NCI-H82 treated with DMSO at 0.1 percent for 48 hours (cell line): ENCODE data around the gene LGALS3.
"Not testable (repeated sequence)": the region's sequence is repeated elsewhere in the genome, so short reads cannot be mapped to it uniquely, and the experiment has no call there.

ENCODE experiments used
- DNase-seq: peaks from one replicate; lab custom pipeline; 2025; ENCODE audit not compliant: unreplicated experiment; lab: John Stamatoyannopoulos, UW

Gene LGALS3

DNA sequence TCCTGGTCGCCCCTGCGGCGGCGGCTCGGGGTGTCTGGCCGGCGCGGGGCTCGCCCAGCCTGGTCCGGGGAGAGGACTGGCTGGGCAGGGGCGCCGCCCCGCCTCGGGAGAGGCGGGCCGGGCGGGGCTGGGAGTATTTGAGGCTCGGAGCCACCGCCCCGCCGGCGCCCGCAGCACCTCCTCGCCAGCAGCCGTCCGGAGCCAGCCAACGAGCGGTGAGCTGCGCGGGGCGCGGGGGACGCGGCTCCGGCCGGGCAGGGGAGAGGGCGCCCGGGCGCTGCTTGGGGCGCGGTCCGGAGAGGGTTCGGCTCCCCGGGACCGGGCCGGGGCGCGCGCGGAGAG is at the start of gene LGALS3:
LGALS3 (plus strand) TSS at position 167 of the 342 bp plus-strand sequence. CDS start 8,122 bp downstream, outside the sequence.
- no peak for DNase-seq

DNA sequence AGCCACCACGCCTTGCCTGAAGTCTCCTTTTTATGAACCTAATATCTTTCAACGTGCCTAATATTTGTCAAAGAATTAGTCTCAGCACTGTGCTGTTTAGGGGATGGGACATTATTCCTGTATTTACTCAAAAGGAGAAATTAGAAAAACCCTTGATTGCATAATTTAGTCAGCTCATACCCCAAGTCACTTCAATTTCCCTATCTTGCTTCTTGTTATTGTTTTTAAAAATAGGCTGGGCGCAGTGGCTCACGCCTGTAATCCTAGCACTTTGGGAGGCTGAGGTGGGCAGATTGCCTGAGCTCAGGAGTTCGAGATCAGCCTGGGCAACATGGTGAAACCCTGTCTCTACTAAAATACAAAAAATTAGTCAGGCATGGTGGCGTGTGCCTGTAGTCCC is 49.1 kb upstream of the LGALS3 start:
- DNase-seq = not testable (repeated sequence)

DNA sequence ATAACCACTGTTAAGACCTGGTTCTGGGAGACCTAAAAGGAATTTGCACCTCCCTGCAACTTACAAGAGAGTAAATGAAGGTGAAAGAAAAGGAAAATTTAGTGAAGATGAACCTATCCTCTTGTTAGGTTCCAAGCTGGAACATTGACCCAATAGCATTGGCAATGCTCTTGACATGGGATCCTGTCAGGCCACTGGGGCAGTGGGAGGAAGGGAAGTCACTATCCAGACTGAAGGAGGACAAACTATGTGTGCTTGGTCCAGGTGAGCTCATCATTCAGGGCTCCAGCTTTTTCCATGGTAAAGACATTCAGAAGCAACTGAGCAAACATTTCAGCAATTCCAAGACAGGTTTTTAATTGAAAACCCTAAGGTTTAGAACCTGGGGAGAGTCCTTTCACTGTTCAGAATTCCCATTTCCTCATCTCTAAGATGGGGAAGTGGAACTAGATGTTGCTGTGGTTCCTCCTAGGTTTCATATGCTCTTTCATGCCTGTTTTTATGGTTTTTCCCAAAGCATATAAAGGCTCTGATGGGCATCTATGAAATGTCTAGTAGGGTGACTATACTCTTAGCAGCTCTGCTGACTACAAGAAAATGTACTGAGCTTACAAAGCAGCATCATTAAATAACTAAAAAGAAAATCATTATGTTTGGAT is 44.5 kb upstream of the LGALS3 start:
- no peak for DNase-seq

DNA sequence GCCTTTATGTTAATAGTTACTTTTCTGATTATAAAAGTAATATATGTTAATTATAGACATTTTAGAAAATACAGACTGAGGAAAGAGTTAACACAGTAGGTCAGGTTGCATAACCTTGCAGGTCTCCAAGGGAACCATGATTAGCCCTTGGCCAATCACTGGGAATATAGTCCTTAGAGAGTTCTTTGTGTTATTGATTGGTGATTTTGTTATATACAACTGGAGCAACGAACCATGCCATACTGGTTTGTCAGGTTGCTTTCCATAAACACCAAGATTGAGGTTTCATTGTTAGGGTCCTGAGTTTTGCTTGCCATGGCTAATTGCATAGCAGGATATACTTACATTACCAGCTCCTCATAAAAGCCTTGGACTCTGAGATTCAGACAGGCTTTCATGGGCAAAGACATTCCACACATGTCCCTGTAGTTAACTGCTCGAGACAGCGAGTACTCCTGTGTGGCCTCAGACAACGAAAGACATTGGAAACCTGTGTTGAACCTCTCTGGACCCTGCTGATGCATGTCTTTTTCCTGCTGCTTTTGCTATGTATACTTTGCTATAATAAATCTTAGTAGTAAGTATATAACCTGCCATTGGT is 43.9 kb upstream of the LGALS3 start:
- DNase-seq = no peak

DNA sequence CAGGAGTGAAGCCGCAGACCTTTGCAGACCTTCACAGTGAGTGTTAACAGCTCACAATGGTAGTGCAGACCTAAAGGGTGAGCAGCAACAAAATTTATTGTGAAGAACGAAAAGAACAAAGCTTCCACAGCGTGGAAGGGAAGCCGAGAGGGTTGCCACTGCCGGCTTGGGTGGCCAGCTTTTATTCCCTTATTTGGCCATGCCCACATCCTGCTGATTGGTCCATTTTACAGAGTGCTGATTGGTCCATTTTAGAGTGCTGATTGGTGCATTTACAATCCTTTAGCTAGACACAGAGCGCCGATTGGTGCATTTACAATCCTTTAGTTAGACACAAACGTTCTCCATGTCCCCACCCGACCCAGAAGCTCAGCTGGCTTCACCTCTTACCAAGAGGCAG is 42.1 kb upstream of the LGALS3 start:
- DNase-seq = no peak

DNA sequence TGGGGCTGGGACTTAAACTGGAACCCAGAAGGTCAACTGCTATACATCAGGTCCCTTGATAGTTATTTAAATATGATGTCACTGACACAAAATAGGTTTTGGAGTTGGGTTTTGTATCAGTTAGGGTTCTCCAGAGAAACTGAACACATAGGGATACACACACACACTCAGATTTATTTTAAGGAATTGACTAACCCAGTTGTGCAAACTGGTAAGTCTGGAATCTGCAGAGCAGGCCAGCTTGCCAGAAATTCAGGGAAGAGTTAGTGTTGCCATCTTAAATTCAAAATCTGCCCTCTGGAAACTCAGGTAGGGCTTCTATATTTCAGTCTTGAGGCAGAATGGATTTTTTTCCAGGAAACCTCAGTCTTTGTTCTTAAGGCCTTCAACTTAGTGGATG is 40.7 kb upstream of the LGALS3 start:
- no peak for DNase-seq

DNA sequence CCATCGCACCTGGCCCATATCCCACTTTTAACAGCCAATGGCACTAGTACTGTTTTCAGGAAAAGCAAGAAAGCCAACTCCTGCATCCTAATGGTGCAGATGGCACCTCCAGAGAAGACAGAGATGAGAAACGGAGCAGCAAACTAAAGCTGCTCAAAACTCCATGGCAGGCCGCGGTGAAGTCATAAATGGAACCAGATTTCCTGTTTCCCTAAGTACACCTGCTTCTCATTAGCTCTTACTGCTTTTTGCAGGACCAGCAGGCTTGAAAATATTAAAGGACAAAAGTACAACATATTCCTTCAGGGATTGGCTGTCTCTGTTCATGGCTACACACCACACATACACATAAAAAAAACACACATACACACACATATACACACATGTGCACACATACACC is 36.7 kb upstream of the LGALS3 start:
- no peak for DNase-seq

DNA sequence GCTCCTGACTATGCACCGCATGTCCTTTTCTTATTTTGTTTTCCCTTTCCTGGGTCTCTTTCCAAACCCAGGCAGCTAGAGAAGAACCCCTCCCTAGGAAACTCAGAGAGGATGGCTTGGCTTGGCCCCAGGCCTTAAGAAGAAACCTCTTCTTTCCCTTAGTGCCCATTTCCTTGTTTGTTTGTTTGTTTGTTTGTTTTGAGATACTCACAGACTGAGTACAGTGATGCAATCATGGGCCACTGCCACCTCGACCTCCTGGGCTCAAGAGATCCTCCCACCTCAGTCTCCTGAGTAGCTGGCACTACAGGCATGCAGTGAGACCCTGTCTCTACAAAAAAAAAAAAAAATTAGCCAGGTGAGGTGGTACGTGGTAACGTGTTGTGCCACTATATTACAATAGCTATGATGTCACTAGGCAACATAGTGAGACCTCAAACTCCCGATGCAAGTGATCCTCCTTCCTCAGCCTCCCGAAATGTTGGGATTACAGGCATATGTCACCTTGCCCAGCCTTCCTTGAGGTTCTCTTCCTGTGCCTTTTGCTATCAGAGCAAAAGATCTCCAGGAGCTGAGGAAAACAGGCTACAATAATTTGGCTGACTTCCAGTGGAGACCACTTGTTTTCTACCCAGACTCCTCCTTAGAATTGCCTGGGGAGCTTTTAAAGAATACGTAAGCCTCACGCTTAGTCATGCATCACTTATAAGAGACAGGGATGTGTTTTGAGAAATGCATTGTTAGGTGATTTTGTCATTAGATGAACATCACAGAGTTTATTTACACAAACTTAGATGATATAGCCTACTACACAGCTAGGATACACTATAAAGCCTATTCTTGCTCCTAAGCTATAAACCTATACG is 34.5 kb upstream of the LGALS3 start:
- no peak for DNase-seq

DNA sequence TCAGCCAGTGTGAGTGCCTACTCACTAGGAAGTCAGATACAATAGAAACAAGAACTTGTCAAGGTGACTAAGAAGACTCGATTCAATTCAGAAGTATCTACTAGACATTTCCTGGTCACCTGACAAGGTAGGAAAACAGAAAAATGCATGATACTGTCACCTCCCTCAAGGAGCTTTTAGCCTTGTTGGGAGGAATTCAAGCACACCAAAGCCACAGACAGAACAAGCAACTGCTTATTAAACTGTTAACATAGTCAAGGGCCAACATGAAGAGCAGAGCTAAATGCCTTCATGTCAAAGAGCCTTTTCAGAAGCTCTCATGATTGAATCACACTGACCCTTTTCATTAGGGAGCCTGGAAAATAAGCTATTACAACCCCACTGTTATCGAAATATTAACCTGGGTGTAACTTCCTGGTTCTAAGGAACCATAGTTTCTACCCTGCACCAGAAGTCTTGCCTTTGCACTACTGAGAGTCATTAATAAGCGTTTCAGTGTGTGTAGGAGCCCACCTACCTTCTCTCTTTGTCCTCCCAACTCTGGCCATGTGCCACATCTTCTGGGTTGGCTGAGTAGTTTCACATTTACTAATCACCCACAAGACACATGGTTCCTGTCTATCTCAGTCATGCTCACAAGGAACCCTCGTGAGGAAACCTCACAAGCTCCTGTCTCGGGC is 31.0 kb upstream of the LGALS3 start:
- no peak for DNase-seq

DNA sequence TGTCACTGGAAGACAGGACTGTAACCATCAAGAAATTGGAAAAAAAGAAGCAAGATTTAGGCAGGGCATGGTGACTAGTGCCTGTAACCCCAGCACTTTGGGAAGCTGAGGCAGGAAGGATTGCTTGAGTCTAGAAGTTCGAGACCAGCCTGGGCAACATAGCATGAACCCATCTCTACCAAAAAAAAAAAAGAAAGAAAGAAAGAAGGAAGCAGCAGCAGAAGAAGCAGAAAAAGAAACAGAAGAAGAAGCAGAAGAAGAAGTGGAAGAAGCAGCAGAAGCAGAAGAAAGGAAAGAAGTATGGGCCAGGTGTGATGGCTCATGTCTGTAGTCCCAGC is 30.5 kb upstream of the LGALS3 start:
- DNase-seq = no peak

DNA sequence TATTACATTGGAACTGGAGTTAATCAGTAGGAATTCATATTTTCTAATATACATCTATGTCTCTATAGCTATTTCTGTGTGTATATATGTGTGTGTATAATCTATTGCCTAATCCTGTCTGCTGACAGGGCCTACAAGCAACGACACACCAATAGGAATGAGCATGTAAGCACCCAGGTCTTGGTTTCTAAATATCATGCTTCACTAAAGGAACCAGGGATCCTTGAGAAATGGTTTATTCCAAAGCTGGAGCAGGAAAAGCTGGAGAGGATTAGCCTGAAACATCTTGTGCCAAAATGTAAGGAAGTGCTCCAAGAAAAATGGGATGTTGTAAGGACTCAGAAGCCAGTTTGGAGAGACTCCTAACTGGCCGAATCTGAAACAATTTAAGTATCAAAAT is 29.3 kb upstream of the LGALS3 start:
- no peak for DNase-seq

DNA sequence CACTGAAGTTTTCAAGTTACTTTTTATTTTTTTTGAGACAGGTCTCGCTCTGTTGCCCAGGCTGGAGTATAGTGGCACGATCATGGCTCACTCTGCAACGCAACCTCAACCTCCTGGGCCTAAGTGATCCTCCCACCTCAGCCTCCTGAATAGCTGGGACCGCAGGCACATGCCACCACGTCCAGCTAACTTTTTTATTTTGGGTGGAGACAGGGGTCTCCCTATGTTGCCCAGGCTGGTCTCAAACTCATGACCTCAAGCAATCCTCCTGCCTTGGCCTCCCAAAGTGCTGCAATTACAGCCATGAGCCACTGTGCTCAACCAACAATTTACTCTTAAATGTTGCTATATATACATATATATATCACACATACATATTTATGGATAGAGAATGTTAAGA is 27.4 kb upstream of the LGALS3 start:
- DNase-seq = no peak

DNA sequence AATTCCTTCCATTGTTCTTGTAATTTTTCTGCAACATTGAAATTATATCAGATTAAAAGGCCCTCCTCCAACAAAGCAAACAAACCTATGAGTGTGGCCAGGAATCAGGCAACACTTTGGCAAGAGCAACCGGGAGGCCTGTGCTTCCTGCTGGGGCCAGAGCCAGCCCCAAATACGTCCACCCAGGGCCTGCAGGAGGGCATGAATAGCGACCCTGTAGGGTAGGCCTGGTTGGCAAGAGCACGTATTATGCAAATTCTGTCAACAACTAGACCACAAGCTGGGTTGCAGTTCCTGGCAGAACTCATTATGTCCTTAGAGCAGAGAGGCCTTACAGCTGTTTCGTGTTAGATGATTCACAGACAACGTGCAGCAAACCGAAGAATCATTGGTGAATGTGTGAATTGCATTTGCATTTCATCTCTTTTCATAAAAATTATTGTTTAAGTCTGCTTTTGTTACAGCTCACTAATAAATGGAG is 26.9 kb upstream of the LGALS3 start:
- no peak for DNase-seq

DNA sequence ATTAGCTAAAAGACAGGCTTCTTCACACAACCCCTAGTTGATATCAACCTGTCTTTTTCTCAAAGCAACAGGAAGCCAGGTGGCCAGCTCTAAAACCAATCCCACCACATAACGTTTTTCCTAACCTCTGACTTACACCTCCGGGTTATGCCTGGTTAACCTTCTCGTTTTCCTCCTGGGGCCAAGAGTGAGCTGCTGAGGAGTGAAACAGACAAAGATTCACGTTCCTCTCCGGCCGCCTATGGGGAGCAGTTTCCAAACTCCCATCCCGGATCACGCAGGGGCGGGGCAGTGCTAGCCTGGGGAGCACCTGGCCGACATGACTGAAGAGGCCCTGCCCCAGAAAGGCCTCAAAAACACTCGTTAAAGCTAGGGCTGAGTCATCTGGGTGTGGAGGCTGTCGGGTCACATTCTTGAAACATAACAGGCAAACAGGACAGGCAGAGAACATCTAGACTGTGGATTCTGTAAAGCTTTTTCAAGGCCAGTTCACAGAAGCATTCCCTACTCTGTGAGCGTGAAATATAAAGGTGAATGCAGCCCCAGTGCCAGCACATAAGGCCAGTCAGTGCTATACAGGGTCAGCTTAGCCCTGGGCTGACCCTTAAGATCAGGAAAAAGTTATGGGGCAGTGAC is 25.9 kb upstream of the LGALS3 start:
- no peak for DNase-seq

DNA sequence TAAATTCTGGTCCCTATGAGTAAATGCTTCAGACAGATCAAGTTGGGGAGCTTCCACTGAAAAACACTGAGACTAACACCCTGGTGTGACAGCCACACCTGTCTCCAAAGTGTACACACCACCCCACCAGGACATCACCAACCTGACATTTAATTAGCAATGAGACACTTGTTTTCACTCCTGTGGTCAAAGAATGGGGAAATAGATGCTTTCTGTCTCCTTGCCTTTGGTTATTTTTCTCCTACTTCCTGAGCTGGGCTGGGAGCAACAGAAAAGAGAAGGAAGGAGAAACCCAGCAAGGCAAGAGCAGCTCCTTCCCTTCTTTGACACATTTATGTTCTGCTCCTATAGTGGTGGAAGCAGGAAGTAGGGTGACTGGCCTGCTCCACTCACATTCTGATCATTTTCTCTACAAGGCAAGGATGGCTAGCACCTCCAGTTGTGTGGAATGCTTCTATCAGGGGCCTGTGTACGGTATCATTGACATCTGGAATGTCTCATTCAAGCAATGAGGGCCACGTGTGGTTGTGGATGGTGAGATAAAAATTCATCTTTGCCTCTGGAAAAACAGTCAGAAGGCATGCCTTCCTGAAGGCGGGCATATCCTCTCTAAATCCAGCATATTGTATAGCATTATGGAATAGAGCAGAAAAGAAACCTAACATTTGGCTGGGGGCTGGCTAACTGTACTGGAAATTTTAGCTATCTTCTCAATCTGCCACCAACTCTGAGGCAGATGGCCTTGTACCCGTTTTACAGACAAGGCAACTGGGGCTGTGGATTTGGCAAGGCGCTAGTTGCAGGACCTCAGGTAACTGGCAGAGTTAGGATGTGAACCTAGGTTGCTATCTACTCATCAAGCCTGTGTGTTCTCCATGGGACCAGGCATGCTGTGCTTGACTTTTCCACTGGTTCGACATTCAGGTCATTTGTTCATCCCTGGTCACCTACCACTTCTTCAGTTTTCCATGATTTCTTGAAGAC is 24.8 kb upstream of the LGALS3 start:
- DNase-seq = no peak

DNA sequence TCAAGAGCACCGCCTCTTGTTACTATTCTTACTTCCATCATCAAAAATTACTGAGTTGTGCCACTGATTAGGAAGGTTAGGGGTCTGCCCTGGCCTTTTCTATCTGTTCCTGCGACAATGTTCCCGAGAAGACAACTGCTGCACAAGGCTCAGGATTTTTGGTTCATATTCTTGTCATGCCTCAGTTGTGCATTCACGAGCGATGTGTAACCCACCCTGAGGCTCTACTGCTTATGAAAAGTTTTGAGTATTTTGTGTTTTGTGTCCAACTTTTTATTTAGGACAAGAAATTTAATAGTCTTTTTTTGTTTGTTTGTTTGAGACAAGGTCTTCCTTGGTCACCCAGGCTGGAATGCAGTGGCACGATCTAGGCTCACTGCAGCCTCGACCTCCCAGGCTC is 23.1 kb upstream of the LGALS3 start:
- DNase-seq = no peak

DNA sequence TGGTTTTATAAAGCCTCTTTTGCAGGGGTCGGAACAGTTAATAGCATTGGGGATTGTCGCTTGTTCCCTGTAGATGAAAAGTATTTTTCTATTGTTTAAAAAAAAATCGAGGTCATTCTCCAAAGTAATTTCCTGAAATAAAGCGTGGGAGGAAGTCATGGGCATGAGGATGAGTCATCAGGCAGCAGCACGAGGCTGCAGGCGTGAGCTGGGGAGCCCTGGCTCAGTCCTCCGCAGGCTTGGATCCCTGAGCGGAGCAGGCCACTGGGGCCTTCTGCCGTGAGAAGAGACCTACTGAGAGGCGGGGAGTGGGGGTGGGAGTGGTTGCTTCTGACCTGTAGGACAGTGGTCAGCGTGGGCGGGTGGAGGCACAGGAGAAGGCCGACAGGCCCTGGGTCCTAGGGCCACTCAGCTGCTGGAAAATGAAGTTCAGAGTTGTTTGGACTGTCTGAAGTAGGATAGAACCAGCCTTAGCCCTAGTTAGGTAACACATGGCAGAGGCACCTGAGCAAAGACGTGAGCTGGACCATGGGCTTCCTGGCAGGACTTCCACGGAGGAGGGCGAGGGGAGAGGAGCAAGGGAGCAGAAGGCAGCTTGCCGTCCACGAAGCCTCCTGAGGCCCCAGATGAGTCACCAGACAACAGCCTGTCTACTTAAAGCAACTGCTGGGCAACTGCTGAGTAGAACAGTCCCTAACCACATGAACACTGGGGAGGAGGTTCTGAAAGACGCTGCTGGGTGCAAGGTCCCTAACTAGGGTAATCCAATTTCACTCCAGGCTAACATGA is 21.1 kb upstream of the LGALS3 start:
- no peak for DNase-seq

DNA sequence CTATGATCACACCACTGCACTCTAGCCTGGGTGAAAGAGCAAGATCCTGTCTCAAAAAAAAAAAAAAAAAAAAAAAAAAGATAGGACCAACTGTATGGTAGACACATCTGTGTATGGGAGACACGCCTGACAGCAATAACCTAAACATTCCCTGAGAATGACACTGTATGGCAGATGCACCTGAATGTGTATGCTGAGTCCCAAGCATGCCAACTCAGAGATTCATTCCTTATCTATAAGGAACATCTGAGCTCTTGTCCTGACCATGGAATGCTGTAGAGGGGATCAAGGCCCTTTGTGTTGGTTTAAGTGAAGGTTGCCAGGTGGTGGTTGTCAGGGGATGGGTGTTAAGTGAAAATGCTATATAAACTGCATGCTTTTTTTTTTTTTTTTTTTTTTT is 19.2 kb upstream of the LGALS3 start:
- no peak for DNase-seq

DNA sequence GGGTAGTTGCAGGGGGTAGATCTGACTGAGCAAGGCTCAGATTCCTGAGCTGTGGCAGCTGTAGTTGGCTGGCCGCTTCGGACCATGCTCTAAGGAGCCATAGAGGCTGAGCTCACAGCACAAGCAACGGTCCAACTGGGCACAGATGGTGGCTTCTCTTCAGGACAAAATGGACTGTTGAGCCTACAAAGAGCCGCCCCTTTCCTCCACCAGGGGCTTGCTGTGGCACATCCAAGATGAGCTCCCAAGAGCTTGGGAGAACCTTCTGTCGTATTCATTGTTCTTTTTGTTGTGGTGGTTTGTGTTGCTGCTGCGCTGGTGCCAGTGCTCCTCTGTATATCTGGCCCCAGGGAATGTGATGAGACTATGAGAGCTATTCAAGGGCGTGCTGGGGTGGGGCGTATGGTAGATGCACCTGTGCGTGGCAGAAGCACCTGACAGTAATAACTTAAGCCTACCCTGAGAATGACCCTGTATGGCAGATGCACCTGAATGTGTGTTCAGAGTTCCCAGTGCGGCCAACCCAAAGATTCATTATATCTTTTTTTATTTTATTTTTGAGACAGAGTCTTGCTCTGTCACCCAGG is 17.8 kb upstream of the LGALS3 start:
- DNase-seq = no peak
